ENCODE measurements around the gene AADACL4. TPM values are rescaled to one million over a fixed set of nuclear protein-coding genes. Genes with fewer than 3 reads are reported as not detected.

Gene AADACL4
- total RNA-seq, 1 donor from 2014 or later: 0.31 TPM

- Mint-ChIP-seq H3K9me3 (no peaks in the 10 kb centered on the region), H3K4me1 (peaks cover 64% of the 10 kb centered on the region), H3K4me3 (peak overlapping the region; percentile 99), H3K27ac (peak overlapping the region; percentile 100), H3K27me3 (ENCODE audit: low read depth) (no peaks in the 10 kb centered on the region), H3K36me3 (peaks cover 39% of the 10 kb centered on the region)
- no peak for DNase-seq (ENCODE audit: low spot score in 2 of 2, unreplicated experiment in 2 of 2)
- no peak for TF ChIP-seq CTCF (IDR thresholded peaks at IDR 0.05; ENCODE audit: unreplicated experiment)
Observed at GRCh38 chr1:12617511-12617900, 26.4 kb upstream of the AADACL4 start.

GRCh38 chr1:12617901-12618660 is 25.8 kb upstream of the AADACL4 start, which contains the start of gene DHRS3:
Gene DHRS3 (minus strand): TSS chr1:12618210. CDS start chr1:12617348, 862 bp downstream.
- H3K27ac Mint-ChIP-seq: peak within 1 kb of the TSS; percentile 100
- peak within 1 kb of the TSS; percentile 99 for H3K4me3 Mint-ChIP-seq
- H3K9me3 Mint-ChIP-seq: no peaks in the 10 kb centered on the region
- peak; percentile 77 to 92 for DNase-seq (ENCODE audit: low spot score in 2 of 2, unreplicated experiment in 2 of 2)
- no peak for TF ChIP-seq CTCF (IDR thresholded peaks at IDR 0.05; ENCODE audit: unreplicated experiment)
- H3K27me3 Mint-ChIP-seq (ENCODE audit: low read depth): no peaks in the 10 kb centered on the region
- H3K4me1 Mint-ChIP-seq: peaks cover 64% of the 10 kb centered on the region
- H3K36me3 Mint-ChIP-seq: peaks cover 33% of the 10 kb centered on the region

DNA sequence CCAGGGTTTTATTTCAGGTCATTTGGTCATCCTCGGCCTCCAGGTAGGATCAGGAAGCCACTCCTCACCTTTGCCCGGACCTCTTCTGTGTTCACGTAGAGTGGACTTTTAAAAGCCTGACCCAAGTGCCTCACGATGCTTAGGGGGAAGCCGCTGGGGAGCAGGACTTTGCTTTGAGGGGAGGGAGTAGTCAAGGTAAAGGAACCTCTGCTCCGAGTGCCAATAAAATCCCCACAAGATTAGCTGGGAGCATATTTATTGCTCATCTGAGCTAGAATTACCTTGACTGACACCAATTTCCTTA is 25.3 kb upstream of the AADACL4 start:
- H3K36me3 Mint-ChIP-seq: peaks cover 28% of the 10 kb centered on the region
- H3K27me3 Mint-ChIP-seq (ENCODE audit: low read depth): no peaks in the 10 kb centered on the region
- DNase-seq (ENCODE audit: low spot score in 2 of 2, unreplicated experiment in 2 of 2): no peak
- peak overlapping the region; percentile 99 for H3K4me3 Mint-ChIP-seq
- no peaks in the 10 kb centered on the region for H3K9me3 Mint-ChIP-seq
- no peak for TF ChIP-seq CTCF (IDR thresholded peaks at IDR 0.05; ENCODE audit: unreplicated experiment)
- peaks cover 64% of the 10 kb centered on the region for H3K4me1 Mint-ChIP-seq
- peak overlapping the region; percentile 100 for H3K27ac Mint-ChIP-seq

GRCh38 chr1:12618965-12619791 is 24.7 kb upstream of the AADACL4 start:
- H3K9me3 Mint-ChIP-seq: no peaks in the 10 kb centered on the region
- H3K27me3 Mint-ChIP-seq (ENCODE audit: low read depth): no peaks in the 10 kb centered on the region
- no peak for TF ChIP-seq CTCF (IDR thresholded peaks at IDR 0.05; ENCODE audit: unreplicated experiment)
- H3K4me3 Mint-ChIP-seq: peak overlapping the region; percentile 99
- peaks cover 25% of the 10 kb centered on the region for H3K36me3 Mint-ChIP-seq
- H3K4me1 Mint-ChIP-seq: peaks cover 62% of the 10 kb centered on the region
- no peak for DNase-seq (ENCODE audit: low spot score in 2 of 2, unreplicated experiment in 2 of 2)
- peak overlapping the region; percentile 100 for H3K27ac Mint-ChIP-seq

GRCh38 chr1:12619792-12620487 is 23.9 kb upstream of the AADACL4 start:
- Mint-ChIP-seq H3K27me3 (ENCODE audit: low read depth) (no peaks in the 10 kb centered on the region), H3K36me3 (peaks cover 18% of the 10 kb centered on the region), H3K9me3 (no peaks in the 10 kb centered on the region), H3K4me1 (peaks cover 61% of the 10 kb centered on the region), H3K27ac (peak overlapping the region; percentile 100), H3K4me3 (peak overlapping the region; percentile 99)
- DNase-seq (ENCODE audit: low spot score in 2 of 2, unreplicated experiment in 2 of 2): peak; percentile 61 to 90
- peak; percentile 97 for TF ChIP-seq CTCF (IDR thresholded peaks at IDR 0.05; ENCODE audit: unreplicated experiment)

Measured in mesothelial cell of epicardium (in vitro differentiated cells).